ENCODE data around the gene CD38.

DNA sequence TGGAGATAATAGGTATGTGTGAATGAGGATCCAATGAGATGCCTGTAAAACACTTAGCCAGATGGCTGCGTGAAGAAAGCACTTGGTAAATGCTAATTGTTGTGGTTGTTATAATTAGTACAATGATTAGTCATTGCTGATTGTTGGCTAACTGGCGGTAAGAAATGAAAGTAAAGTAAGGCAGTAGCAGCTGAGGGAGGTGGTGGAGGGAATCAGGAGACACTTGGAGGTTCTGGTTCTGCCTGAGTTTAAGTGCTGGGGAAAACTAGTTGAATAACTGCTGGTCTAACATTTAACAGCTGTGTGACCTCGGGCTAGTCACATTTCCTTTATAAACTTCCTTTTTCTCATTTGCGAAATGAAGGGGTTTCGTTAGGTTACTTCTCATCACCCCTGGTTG, 30.9 kb downstream of the CD38 start:
- TF ChIP-seq ISL2 (CRISPR knock-in tag; IDR thresholded peaks at IDR 0.05): no peak
- no peak for TF ChIP-seq ZNF776 (CRISPR knock-in tag; IDR thresholded peaks at IDR 0.05)
- no peak for TF ChIP-seq DR1 (CRISPR knock-in tag; IDR thresholded peaks at IDR 0.05)
